Endodermal cell (in vitro differentiated cells): ENCODE data around the gene MGAT5. TPM values are rescaled to one million over a fixed set of nuclear protein-coding genes. Genes with fewer than 3 reads are reported as not detected.

Experiments used
- DNase-seq: peaks from one replicate; pipeline ENCODE4 v3.0.0-alpha.2; 2017
- H3K27ac ChIP-seq: 2 replicates; pipeline ENCODE4 v1.5.1; 2013; ENCODE audit warnings: mild to moderate bottlenecking, low read depth, low read length, moderate library complexity
- H3K27me3 ChIP-seq: 2 replicates; pipeline ENCODE4 v1.6.1; 2013; ENCODE audit warnings: mild to moderate bottlenecking, low read length, moderate library complexity; ENCODE audit not compliant: insufficient read depth, control insufficient read depth, poor library complexity, severe bottlenecking
- H3K36me3 ChIP-seq: 2 replicates; pipeline ENCODE4 v1.7.0; 2013; ENCODE audit warnings: mild to moderate bottlenecking, low read length, moderate library complexity; ENCODE audit not compliant: control insufficient read depth, insufficient read depth
- H3K4me1 ChIP-seq: one replicate; pipeline ENCODE4 v1.7.0; 2013; ENCODE audit warnings: low read length; ENCODE audit not compliant: control insufficient read depth, insufficient read depth
- H3K4me3 ChIP-seq: 2 replicates; pipeline ENCODE4 v1.5.1; 2013; ENCODE audit warnings: mild to moderate bottlenecking, low read length, moderate library complexity
- H3K9ac ChIP-seq: 2 replicates; pipeline ENCODE4 v1.6.1; 2013; ENCODE audit warnings: mild to moderate bottlenecking, low read length, moderate library complexity; ENCODE audit not compliant: poor library complexity, severe bottlenecking; ENCODE audit errors: extremely low read depth
- H3K9me3 ChIP-seq: 2 replicates; pipeline ENCODE4 v1.6.1; 2013; ENCODE audit warnings: mild to moderate bottlenecking, low read length, moderate library complexity; ENCODE audit not compliant: control insufficient read depth
- H3K27ac Mint-ChIP-seq: 2 replicates; pipeline ENCODE4 v1.8.0; 2020; ENCODE audit warnings: mixed read lengths
- H3K27me3 Mint-ChIP-seq: 2 replicates; pipeline ENCODE4 v1.8.0; 2021; ENCODE audit warnings: mild to moderate bottlenecking, mixed read lengths; ENCODE audit not compliant: insufficient read depth
- H3K36me3 Mint-ChIP-seq: 2 replicates; pipeline ENCODE4 v1.8.0; 2020; ENCODE audit warnings: low read depth, mixed read lengths
- H3K4me1 Mint-ChIP-seq: 2 replicates; pipeline ENCODE4 v1.8.0; 2020; ENCODE audit warnings: mixed read lengths
- H3K4me3 Mint-ChIP-seq: 2 replicates; pipeline ENCODE4 v1.8.0; 2020; ENCODE audit warnings: mild to moderate bottlenecking, moderate library complexity, mixed read lengths
- H3K9me3 Mint-ChIP-seq: 2 replicates; pipeline ENCODE4 v1.8.0; 2020; ENCODE audit warnings: mild to moderate bottlenecking, mixed read lengths
- WGBS, 2 experiments: methylation state at CpG; one replicate each; pipeline versions ENCODE4 v1.1.5 to v1.1.7; 2013; ENCODE audit warnings: missing lambda C conversion rate in 2 of 2, mixed read lengths in 1 of 2; ENCODE audit not compliant: insufficient coverage in 1 of 2, insufficient read length in 1 of 2; 5-methylcytosine and 5-hydroxymethylcytosine counted together
- total RNA-seq, 2 donors: library from RNA; stranded (reverse); fragmentation: NEBNext Ultra II Directional in 1 of 2; extraction: Animal tissue kit (Norgen Biotek cat#: 25700) in 1 of 2; gene quantifications; 2 replicates in 1 of 2; 3 replicates in 1 of 2; pipeline ENCODE4 v1.2.1, GENCODE V29; 2021
- TF ChIP-seq, protein P1 (sequence below): fragments of 200-600 bp; sonication (generic); conservative IDR thresholded peaks from 2 replicates; pipeline ENCODE4 v1.5.0; 2021; ENCODE audit warnings: antibody characterized with exemption, mild to moderate bottlenecking

MGAT5 gene
- total RNA-seq, 2 donors from 2014 or later, result 57.2 to 78.4 TPM

DNA sequence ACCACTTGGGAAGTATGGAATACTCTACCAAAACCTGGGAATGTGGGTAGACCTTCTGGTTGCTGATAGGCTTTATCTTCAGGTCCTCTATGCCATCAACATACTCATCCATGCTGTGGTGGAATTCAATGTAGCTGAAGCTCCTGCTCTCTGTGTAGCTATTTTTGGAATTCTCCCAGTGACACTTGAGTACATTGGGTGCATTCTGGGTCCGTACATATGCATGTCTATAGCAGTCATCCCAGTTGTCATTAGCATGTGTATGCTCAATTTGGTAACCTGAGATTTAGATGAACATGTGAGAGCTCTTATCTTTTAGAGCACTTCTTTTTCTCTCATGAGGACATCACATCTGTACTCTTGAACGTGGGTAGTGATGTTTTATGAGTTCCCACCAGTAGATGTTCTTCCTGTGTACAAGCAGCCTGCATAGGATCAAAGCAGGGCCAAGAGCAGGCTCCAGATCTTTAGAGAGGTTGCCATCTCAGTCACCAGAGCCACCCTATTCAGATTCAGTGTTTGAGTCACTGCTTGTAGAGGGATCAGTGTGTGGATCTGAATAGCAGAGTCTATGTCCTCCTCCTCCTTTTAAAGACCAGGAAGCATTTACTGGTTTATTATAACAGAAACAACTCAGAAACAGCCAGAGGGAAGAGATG, 65.9 kb downstream of the MGAT5 start:
- 72 to 75% methylated on average over 2 of the region's 2 CpGs for WGBS, 2 experiments
- TF ChIP-seq, protein P1, sequence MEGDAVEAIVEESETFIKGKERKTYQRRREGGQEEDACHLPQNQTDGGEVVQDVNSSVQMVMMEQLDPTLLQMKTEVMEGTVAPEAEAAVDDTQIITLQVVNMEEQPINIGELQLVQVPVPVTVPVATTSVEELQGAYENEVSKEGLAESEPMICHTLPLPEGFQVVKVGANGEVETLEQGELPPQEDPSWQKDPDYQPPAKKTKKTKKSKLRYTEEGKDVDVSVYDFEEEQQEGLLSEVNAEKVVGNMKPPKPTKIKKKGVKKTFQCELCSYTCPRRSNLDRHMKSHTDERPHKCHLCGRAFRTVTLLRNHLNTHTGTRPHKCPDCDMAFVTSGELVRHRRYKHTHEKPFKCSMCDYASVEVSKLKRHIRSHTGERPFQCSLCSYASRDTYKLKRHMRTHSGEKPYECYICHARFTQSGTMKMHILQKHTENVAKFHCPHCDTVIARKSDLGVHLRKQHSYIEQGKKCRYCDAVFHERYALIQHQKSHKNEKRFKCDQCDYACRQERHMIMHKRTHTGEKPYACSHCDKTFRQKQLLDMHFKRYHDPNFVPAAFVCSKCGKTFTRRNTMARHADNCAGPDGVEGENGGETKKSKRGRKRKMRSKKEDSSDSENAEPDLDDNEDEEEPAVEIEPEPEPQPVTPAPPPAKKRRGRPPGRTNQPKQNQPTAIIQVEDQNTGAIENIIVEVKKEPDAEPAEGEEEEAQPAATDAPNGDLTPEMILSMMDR, result no peak
- no peak for DNase-seq

DNA sequence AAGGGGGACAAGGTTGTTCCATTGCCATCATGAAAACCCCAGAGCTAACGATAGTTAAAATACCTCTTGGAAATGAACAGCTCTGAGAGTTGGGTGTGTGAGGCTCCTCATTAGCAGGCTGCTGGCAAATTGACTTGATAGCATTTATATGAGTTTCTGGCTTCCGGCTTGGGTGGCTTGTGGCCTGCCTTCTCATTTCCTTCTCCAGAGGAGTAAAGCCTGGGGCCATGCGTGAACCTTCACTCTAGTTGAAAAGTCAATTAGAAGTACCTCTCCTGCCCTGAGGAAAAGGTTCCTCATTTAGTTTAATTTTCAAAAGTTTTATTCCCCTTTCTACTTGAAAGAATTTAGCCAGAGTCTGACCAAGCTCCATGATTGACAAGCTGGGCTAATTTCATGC, 67.1 kb downstream of the MGAT5 start:
- Histone ChIP-seq H3K9me3 (no peaks in the 10 kb centered on the region), H3K36me3 (no peaks in the 10 kb centered on the region), H3K27ac (no peak overlapping the region), H3K9ac (no peak overlapping the region), H3K4me1 (no peaks in the 10 kb centered on the region), H3K4me3 (no peak overlapping the region), H3K27me3 (no peaks in the 10 kb centered on the region)
- WGBS, 2 experiments, result 96% methylated on average over 3 of the region's 3 CpGs; no CpG with 5 or more reads in 1 of the 2 experiments
- Mint-ChIP-seq H3K27ac (no peak overlapping the region), H3K36me3 (peaks cover 35% of the 10 kb centered on the region), H3K4me1 (no peaks in the 10 kb centered on the region), H3K4me3 (no peak overlapping the region), H3K27me3 (no peaks in the 10 kb centered on the region), H3K9me3 (no peaks in the 10 kb centered on the region)
- no peak for DNase-seq
- TF ChIP-seq, protein P1, result no peak

More for the DNA sequence above, 65.9 kb downstream of the MGAT5 start:
- Histone ChIP-seq H3K9me3 (no peaks in the 10 kb centered on the region), H3K9ac (no peak overlapping the region), H3K27ac (no peak overlapping the region), H3K27me3 (no peaks in the 10 kb centered on the region), H3K4me1 (no peaks in the 10 kb centered on the region), H3K36me3 (no peaks in the 10 kb centered on the region), H3K4me3 (no peak overlapping the region)
- Mint-ChIP-seq H3K27ac (no peak overlapping the region), H3K4me3 (no peak overlapping the region), H3K36me3 (peaks cover 35% of the 10 kb centered on the region), H3K9me3 (no peaks in the 10 kb centered on the region), H3K4me1 (no peaks in the 10 kb centered on the region), H3K27me3 (no peaks in the 10 kb centered on the region)

DNA sequence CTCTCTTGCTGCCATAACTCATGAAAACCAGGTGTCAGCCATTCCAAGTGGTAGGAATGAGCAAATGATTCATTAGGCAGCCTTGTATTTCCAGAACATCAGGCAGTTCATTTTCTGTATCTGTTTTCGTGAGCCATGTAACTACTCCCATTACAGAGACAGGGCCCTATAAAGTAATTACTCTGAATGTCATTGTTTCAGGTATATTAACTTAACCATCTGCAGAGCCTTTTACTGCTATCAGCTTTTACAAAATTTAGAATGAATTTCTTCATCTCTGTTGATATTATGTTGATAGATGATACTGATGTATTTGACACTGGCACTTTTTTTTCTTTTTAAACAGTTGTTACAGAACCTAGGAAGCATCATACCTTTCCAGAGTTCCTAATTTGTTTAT, 69.9 kb downstream of the MGAT5 start:
- Histone ChIP-seq H3K27ac (no peak overlapping the region), H3K4me3 (no peak overlapping the region), H3K27me3 (no peaks in the 10 kb centered on the region), H3K9ac (no peak overlapping the region), H3K9me3 (no peaks in the 10 kb centered on the region), H3K36me3 (no peaks in the 10 kb centered on the region), H3K4me1 (no peaks in the 10 kb centered on the region)
- WGBS, 2 experiments, result 100% methylated on average over 1 of the region's 1 CpG; no CpG with 5 or more reads in 1 of the 2 experiments
- no peaks in the 10 kb centered on the region for H3K9me3 Mint-ChIP-seq
- H3K27ac Mint-ChIP-seq, result no peak overlapping the region
- TF ChIP-seq, protein P1, result no peak
- no peaks in the 10 kb centered on the region for H3K27me3 Mint-ChIP-seq
- no peak overlapping the region for H3K4me3 Mint-ChIP-seq
- no peak for DNase-seq
- peaks cover 12% of the 10 kb centered on the region for H3K4me1 Mint-ChIP-seq
- H3K36me3 Mint-ChIP-seq, result peaks cover 24% of the 10 kb centered on the region
